Uterus (tissue), 2 donors: ENCODE data around the gene HS6ST3.

Source experiments
- POLR2A ChIP-seq, 2 donors: fragments of 450-650 bp; IDR thresholded peaks; one replicate each; pipeline ENCODE4 v1.6.1; 2016; ENCODE audit warnings: antibody characterized with exemption in 2 of 2, mild to moderate bottlenecking in 1 of 2, moderate library complexity in 1 of 2
- TF ChIP-seq, protein P1 (sequence below), 4 experiments: fragments of 200-600 bp in 2 of 4; fragments of 450-650 bp in 2 of 4; sonication (generic) in 2 of 4; IDR thresholded peaks; one replicate each; pipeline ENCODE4 v1.5.1; 2016 to 2019; ENCODE audit warnings: antibody characterized with exemption in 4 of 4, mild to moderate bottlenecking in 2 of 4, moderate library complexity in 1 of 4

- TF ChIP-seq, protein P1, sequence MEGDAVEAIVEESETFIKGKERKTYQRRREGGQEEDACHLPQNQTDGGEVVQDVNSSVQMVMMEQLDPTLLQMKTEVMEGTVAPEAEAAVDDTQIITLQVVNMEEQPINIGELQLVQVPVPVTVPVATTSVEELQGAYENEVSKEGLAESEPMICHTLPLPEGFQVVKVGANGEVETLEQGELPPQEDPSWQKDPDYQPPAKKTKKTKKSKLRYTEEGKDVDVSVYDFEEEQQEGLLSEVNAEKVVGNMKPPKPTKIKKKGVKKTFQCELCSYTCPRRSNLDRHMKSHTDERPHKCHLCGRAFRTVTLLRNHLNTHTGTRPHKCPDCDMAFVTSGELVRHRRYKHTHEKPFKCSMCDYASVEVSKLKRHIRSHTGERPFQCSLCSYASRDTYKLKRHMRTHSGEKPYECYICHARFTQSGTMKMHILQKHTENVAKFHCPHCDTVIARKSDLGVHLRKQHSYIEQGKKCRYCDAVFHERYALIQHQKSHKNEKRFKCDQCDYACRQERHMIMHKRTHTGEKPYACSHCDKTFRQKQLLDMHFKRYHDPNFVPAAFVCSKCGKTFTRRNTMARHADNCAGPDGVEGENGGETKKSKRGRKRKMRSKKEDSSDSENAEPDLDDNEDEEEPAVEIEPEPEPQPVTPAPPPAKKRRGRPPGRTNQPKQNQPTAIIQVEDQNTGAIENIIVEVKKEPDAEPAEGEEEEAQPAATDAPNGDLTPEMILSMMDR (IDR thresholded peaks at IDR 0.05) = no peak
- TF ChIP-seq POLR2A (IDR thresholded peaks at IDR 0.05) = no peak
Observed at GRCh38 chr13:96637039-96637438, 547.1 kb downstream of the HS6ST3 start.
